Liver (tissue), 9 donors: ENCODE data around the gene XRCC5. TPM values are rescaled to one million over a fixed set of nuclear protein-coding genes. Genes with fewer than 3 reads are reported as not detected.

Experiments
- DNase-seq: peaks from one replicate; pipeline ENCODE4 v3.0.0-alpha.2; 2017; ENCODE audit warnings: low spot score
- H3K27ac ChIP-seq, 2 donors: one replicate each; pipeline ENCODE4 v1.7.0; 2013; ENCODE audit warnings: inconsistent platforms in 2 of 2, low read length in 2 of 2, control low read depth in 1 of 2, low read depth in 1 of 2, mild to moderate bottlenecking in 1 of 2
- H3K27me3 ChIP-seq, 4 donors: one replicate each; pipeline versions ENCODE4 v1.6.1 to v1.7.0; 2013; ENCODE audit warnings: low read length in 3 of 4, inconsistent platforms in 1 of 4, mild to moderate bottlenecking in 1 of 4, moderate library complexity in 1 of 4; ENCODE audit not compliant: control insufficient read depth in 4 of 4, insufficient read depth in 4 of 4
- H3K36me3 ChIP-seq, 4 donors: one replicate each; pipeline versions ENCODE4 v1.6.1 to v1.7.0; 2013; ENCODE audit warnings: low read length in 3 of 4, mild to moderate bottlenecking in 3 of 4, low read depth in 1 of 4, moderate library complexity in 1 of 4; ENCODE audit not compliant: control insufficient read depth in 4 of 4, insufficient read depth in 3 of 4
- H3K4me1 ChIP-seq, 4 donors: one replicate each; pipeline versions ENCODE4 v1.6.1 to v1.7.0; 2013; ENCODE audit warnings: low read length in 3 of 4, mild to moderate bottlenecking in 3 of 4, moderate library complexity in 1 of 4; ENCODE audit not compliant: control insufficient read depth in 4 of 4, insufficient read depth in 4 of 4
- H3K4me3 ChIP-seq, 3 donors: one replicate each; pipeline versions ENCODE4 v1.6.1 to v1.7.0; 2013; ENCODE audit warnings: low read length in 3 of 3, control low read depth in 1 of 3, low read depth in 1 of 3, mild to moderate bottlenecking in 1 of 3
- H3K9ac ChIP-seq, 2 donors: one replicate each; pipeline ENCODE4 v1.7.0; 2013; ENCODE audit warnings: low read length in 2 of 2, mild to moderate bottlenecking in 2 of 2, moderate library complexity in 2 of 2, control low read depth in 1 of 2, low read depth in 1 of 2
- H3K9me3 ChIP-seq, 4 donors: one replicate each; pipeline versions ENCODE4 v1.6.1 to v1.7.0; 2013; ENCODE audit warnings: low read length in 3 of 4; ENCODE audit not compliant: control insufficient read depth in 4 of 4
- ATF3 ChIP-seq: IDR thresholded peaks from 2 replicates; pipeline ENCODE4 v1.6.1; 2016; ENCODE audit warnings: antibody characterized with exemption
- CTCF ChIP-seq: fragments of 150-350 bp; IDR thresholded peaks from 2 replicates; pipeline ENCODE4 v1.5.1; 2017; ENCODE audit warnings: improper control_type of control experiment, low read depth, low read length; ENCODE audit not compliant: missing input control
- EGR1 ChIP-seq, 2 donors: IDR thresholded peaks; 2 replicates each; pipeline ENCODE4 v1.6.1; 2016 to 2018; ENCODE audit warnings: antibody characterized with exemption in 2 of 2, low read depth in 2 of 2
- FOXA1 ChIP-seq: IDR thresholded peaks from 2 replicates; pipeline ENCODE4 v1.6.1; 2016; ENCODE audit warnings: antibody characterized with exemption
- FOXA2 ChIP-seq: IDR thresholded peaks from 2 replicates; pipeline ENCODE4 v1.6.1; 2016; ENCODE audit warnings: antibody characterized with exemption
- GABPA ChIP-seq, 2 donors: IDR thresholded peaks in 1 of 2; conservative IDR thresholded peaks in 1 of 2; 2 replicates each; pipeline ENCODE4 v1.6.1; 2016; ENCODE audit warnings: antibody characterized with exemption in 2 of 2, mild to moderate bottlenecking in 1 of 2, moderate library complexity in 1 of 2
- HNF4A ChIP-seq, 2 donors: conservative IDR thresholded peaks; 2 replicates each; pipeline ENCODE4 v1.6.1; 2016; ENCODE audit warnings: antibody characterized with exemption in 2 of 2, mild to moderate bottlenecking in 2 of 2
- HNF4G ChIP-seq: IDR thresholded peaks from 2 replicates; pipeline ENCODE4 v1.6.1; 2016; ENCODE audit warnings: antibody characterized with exemption
- JUND ChIP-seq, 2 donors: IDR thresholded peaks; 2 replicates each; pipeline ENCODE4 v1.6.1; 2016; ENCODE audit warnings: antibody characterized with exemption in 2 of 2
- MAX ChIP-seq: IDR thresholded peaks from 2 replicates; pipeline ENCODE4 v1.6.1; 2016; ENCODE audit warnings: antibody characterized with exemption
- NR2F2 ChIP-seq: IDR thresholded peaks from 2 replicates; pipeline ENCODE4 v1.6.1; 2016; ENCODE audit warnings: antibody characterized with exemption
- RAD21 ChIP-seq, 2 donors: IDR thresholded peaks; 2 replicates each; pipeline ENCODE4 v1.6.1; 2016; ENCODE audit warnings: antibody characterized with exemption in 2 of 2, mild to moderate bottlenecking in 2 of 2
- REST ChIP-seq: IDR thresholded peaks from 2 replicates; pipeline ENCODE4 v1.6.1; 2016; ENCODE audit warnings: antibody characterized with exemption, mild to moderate bottlenecking
- SP1 ChIP-seq: IDR thresholded peaks from 2 replicates; pipeline ENCODE4 v1.6.1; 2018; ENCODE audit warnings: antibody characterized with exemption, mild to moderate bottlenecking
- TAF1 ChIP-seq: conservative IDR thresholded peaks from 2 replicates; pipeline ENCODE4 v1.6.1; 2016; ENCODE audit warnings: antibody characterized with exemption, mild to moderate bottlenecking
- YY1 ChIP-seq: IDR thresholded peaks from 2 replicates; pipeline ENCODE4 v1.6.1; 2016; ENCODE audit warnings: antibody characterized with exemption, mild to moderate bottlenecking
- ZBTB33 ChIP-seq: IDR thresholded peaks from 2 replicates; pipeline ENCODE4 v1.6.1; 2016; ENCODE audit warnings: antibody characterized with exemption
- WGBS: extraction: QIAGEN DNeasy Blood & Tissue Kit; methylation state at CpG from one replicate; pipeline ENCODE4 v1.1.7; 2013; 5-methylcytosine and 5-hydroxymethylcytosine counted together
- polyA plus RNA-seq, 2 donors: library from polyadenylated mRNA; stranded (reverse) in 1 of 2; unstranded in 1 of 2; fragments of 200-250 nt in 1 of 2; fragments of >200 nt in 1 of 2; fragmentation: Nextera tagmentation in 1 of 2; extraction: Ambion mirVana in 1 of 2; gene quantifications; one replicate each; pipeline versions ENCODE4 v1.2.1 to v1.2.3, GENCODE V29; 2013 to 2015
- total RNA-seq, 2 donors: library from RNA; depleted of rRNA; stranded (reverse); fragments of >200 nt; gene quantifications; one replicate each; pipeline ENCODE4 v1.2.3, GENCODE V29; 2014
- donor health status: healthy.
- donor health status: healthy.
- donor health status: healthy.
- donor health status: healthy.
- donor health status: healthy.

Gene XRCC5
- total and polyA plus RNA-seq, 4 donors, result 63.7 to 140 (median 84.5) TPM

GRCh38 chr2:216192931-216193330, 83.8 kb downstream of the XRCC5 start (continued):
- TF ChIP-seq ATF3, result no peak
- TF ChIP-seq FOXA2, result no peak
- no peak for TF ChIP-seq GABPA (IDR thresholded peaks at IDR 0.05 in 1 of 2, conservative IDR thresholded peaks at IDR 0.05 in 1 of 2)

GRCh38 chr2:216194013-216194412, 84.9 kb downstream of the XRCC5 start:
- Histone ChIP-seq H3K27ac (no peak overlapping the region), H3K27me3 (no peaks in the 10 kb centered on the region), H3K4me3 (no peak overlapping the region), H3K9ac (no peak overlapping the region), H3K4me1 (peaks cover 4 to 16% (median 6%) of the 10 kb centered on the region in 4 donors), H3K9me3 (no peaks in the 10 kb centered on the region), H3K36me3 (peaks cover 5 to 64% (median 56%) of the 10 kb centered on the region in 4 donors)
- no peak for TF ChIP-seq FOXA1
- no peak for TF ChIP-seq REST
- no peak for TF ChIP-seq HNF4G
- no peak for TF ChIP-seq YY1
- TF ChIP-seq RAD21 (IDR thresholded peaks at IDR 0.05), result no peak
- no peak for TF ChIP-seq NR2F2
- TF ChIP-seq ATF3, result no peak
- no peak for TF ChIP-seq GABPA (IDR thresholded peaks at IDR 0.05 in 1 of 2, conservative IDR thresholded peaks at IDR 0.05 in 1 of 2)
- no peak for TF ChIP-seq EGR1 (IDR thresholded peaks at IDR 0.05; ENCODE audit: low read depth in 2 of 2)
- no peak for TF ChIP-seq SP1
- WGBS, result 92% methylated on average over 3 of the region's 3 CpGs
- no peak for DNase-seq

- WGBS, result 84% methylated on average over 4 of the region's 4 CpGs
- Histone ChIP-seq H3K9ac (no peak overlapping the region), H3K9me3 (no peaks in the 10 kb centered on the region), H3K4me1 (peaks cover under 1 to 10% (median 2%) of the 10 kb centered on the region in 4 donors), H3K27ac (no peak overlapping the region), H3K27me3 (no peaks in the 10 kb centered on the region), H3K4me3 (no peak overlapping the region), H3K36me3 (peaks cover 7 to 68% (median 56%) of the 10 kb centered on the region in 4 donors)
- DNase-seq, result no peak
- TF ChIP-seq GABPA (IDR thresholded peaks at IDR 0.05 in 1 of 2, conservative IDR thresholded peaks at IDR 0.05 in 1 of 2) (no peak), TAF1 (no peak), FOXA2 (no peak), ZBTB33 (no peak), FOXA1 (no peak), SP1 (no peak), MAX (no peak), CTCF (no peak), YY1 (no peak), HNF4G (no peak), NR2F2 (no peak), EGR1 (IDR thresholded peaks at IDR 0.05; ENCODE audit: low read depth in 2 of 2) (no peak), JUND (IDR thresholded peaks at IDR 0.05) (no peak), REST (no peak), HNF4A (conservative IDR thresholded peaks at IDR 0.05) (no peak), ATF3 (no peak)
Observed at GRCh38 chr2:216194561-216194960, 85.4 kb downstream of the XRCC5 start.
